GM23338 (cell line): ENCODE results near the gene PCBP4. TPM values are rescaled to one million over a fixed set of nuclear protein-coding genes. Genes with fewer than 3 reads are reported as not detected.

ENCODE experiments used
- ATAC-seq: fragments of 200-7000 bp; cut with Tn5 transposase; 3 replicates; pipeline ENCODE4 v1.9.1; 2020
- DNase-seq: peaks from one replicate; pipeline ENCODE4 v3.0.0-alpha.2; 2015; ENCODE audit warnings: low spot score
- H2AFZ ChIP-seq: fragments of 200-600 bp; sonication (generic); 2 replicates; pipeline ENCODE4 v1.8.0; 2016; ENCODE audit warnings: antibody characterized with exemption, mild to moderate bottlenecking, moderate library complexity
- H3F3A ChIP-seq: fragments of 200-600 bp; sonication (generic); replicated peaks from 2 replicates; pipeline ENCODE4 v1.8.0; 2017; ENCODE audit warnings: antibody characterized with exemption, mixed run types, low read depth
- H3K27ac ChIP-seq: fragments of 200-600 bp; sonication (generic); 2 replicates; pipeline ENCODE4 v1.6.1; 2016; ENCODE audit warnings: low read depth
- H3K27me3 ChIP-seq: fragments of 200-600 bp; sonication (generic); 2 replicates; pipeline ENCODE4 v1.8.0; 2016; ENCODE audit warnings: mild to moderate bottlenecking, mixed run types, moderate library complexity; ENCODE audit not compliant: insufficient read depth
- H3K36me3 ChIP-seq: fragments of 200-600 bp; sonication (generic); 2 replicates; pipeline ENCODE4 v1.8.0; 2016; ENCODE audit warnings: mild to moderate bottlenecking; ENCODE audit not compliant: insufficient read depth
- H3K4me1 ChIP-seq: fragments of 200-600 bp; sonication (generic); 2 replicates; pipeline ENCODE4 v1.8.0; 2016; ENCODE audit warnings: mild to moderate bottlenecking, moderate library complexity; ENCODE audit not compliant: insufficient read depth
- H3K4me2 ChIP-seq: fragments of 200-600 bp; sonication (generic); 2 replicates; pipeline ENCODE4 v1.7.1; 2017; ENCODE audit warnings: mixed run types
- H3K4me3 ChIP-seq: fragments of 200-600 bp; sonication (generic); 2 replicates; pipeline ENCODE4 v1.6.1; 2016; ENCODE audit warnings: mixed run types
- H3K79me2 ChIP-seq: fragments of 200-600 bp; sonication (generic); replicated peaks from 2 replicates; pipeline ENCODE4 v1.8.0; 2017; ENCODE audit warnings: mild to moderate bottlenecking; ENCODE audit not compliant: insufficient read depth
- H3K9me2 ChIP-seq: fragments of 200-600 bp; sonication (generic); 2 replicates; pipeline ENCODE4 v1.8.0; 2017; ENCODE audit not compliant: insufficient read depth
- H4K20me1 ChIP-seq: fragments of 200-600 bp; sonication (generic); replicated peaks from 2 replicates; pipeline ENCODE4 v1.8.0; 2017; ENCODE audit warnings: mild to moderate bottlenecking; ENCODE audit not compliant: insufficient read depth
- H3K27ac Mint-ChIP-seq: 2 replicates; pipeline ENCODE4 v1.8.0; 2020; ENCODE audit warnings: inconsistent platforms, mild to moderate bottlenecking, moderate library complexity, mixed read lengths
- H3K27me3 Mint-ChIP-seq: 3 replicates; pipeline ENCODE4 v1.8.0; 2022; ENCODE audit warnings: low read depth, mild to moderate bottlenecking, moderate library complexity, mixed read lengths, inconsistent platforms; ENCODE audit not compliant: insufficient read depth, poor library complexity
- H3K36me3 Mint-ChIP-seq: 3 replicates; pipeline ENCODE4 v1.8.0; 2021; ENCODE audit warnings: low read depth, mild to moderate bottlenecking, inconsistent platforms, moderate library complexity, mixed read lengths
- H3K4me1 Mint-ChIP-seq: 3 replicates; pipeline ENCODE4 v1.8.0; 2020; ENCODE audit warnings: mild to moderate bottlenecking, inconsistent platforms, mixed read lengths
- H3K4me3 Mint-ChIP-seq: 3 replicates; pipeline ENCODE4 v1.8.0; 2021; ENCODE audit warnings: moderate library complexity, mild to moderate bottlenecking, inconsistent platforms, mixed read lengths
- H3K9me3 Mint-ChIP-seq: 3 replicates; pipeline ENCODE4 v1.8.0; 2020; ENCODE audit warnings: moderate library complexity, mild to moderate bottlenecking, inconsistent platforms, mixed read lengths
- EZH2 ChIP-seq: fragments of 200-600 bp; sonication (generic); IDR thresholded peaks from one replicate; pipeline ENCODE4 v1.8.0; 2017; ENCODE audit warnings: antibody characterized with exemption, mild to moderate bottlenecking, low read depth; ENCODE audit not compliant: unreplicated experiment
- polyA plus RNA-seq: library from polyadenylated mRNA; unstranded; fragments of >200 nt; fragmentation: Nextera tagmentation; extraction: Ambion mirVana; gene quantifications from 2 replicates; pipeline ENCODE4 v1.2.1, GENCODE V29; 2016
- total RNA-seq: library from RNA; depleted of rRNA; stranded (reverse); fragments of >200 nt; shearing (Covaris generic); gene quantifications from 2 replicates; pipeline ENCODE4 v1.2.3, GENCODE V29; 2014
- TF ChIP-seq, protein P1 (sequence below), 2 experiments: fragments of 200-600 bp in 1 of 2; sonication (generic) in 1 of 2; conservative IDR thresholded peaks; 2 replicates each; pipeline versions ENCODE4 v1.5.1 to v1.6.1; 2016 to 2017; ENCODE audit warnings: antibody characterized with exemption in 2 of 2, low read depth in 2 of 2, mild to moderate bottlenecking in 2 of 2, moderate library complexity in 1 of 2
- TF ChIP-seq, protein P2 (sequence below): fragments of 250-450 bp; sonication (Bioruptor Pico); IDR thresholded peaks from 2 replicates; pipeline ENCODE4 v1.5.0; 2020; ENCODE audit warnings: mild to moderate bottlenecking, moderate library complexity

Gene PCBP4
- total and polyA plus RNA-seq, 2 experiments from 2014 or later, result 11.8 to 37.6 TPM

DNA sequence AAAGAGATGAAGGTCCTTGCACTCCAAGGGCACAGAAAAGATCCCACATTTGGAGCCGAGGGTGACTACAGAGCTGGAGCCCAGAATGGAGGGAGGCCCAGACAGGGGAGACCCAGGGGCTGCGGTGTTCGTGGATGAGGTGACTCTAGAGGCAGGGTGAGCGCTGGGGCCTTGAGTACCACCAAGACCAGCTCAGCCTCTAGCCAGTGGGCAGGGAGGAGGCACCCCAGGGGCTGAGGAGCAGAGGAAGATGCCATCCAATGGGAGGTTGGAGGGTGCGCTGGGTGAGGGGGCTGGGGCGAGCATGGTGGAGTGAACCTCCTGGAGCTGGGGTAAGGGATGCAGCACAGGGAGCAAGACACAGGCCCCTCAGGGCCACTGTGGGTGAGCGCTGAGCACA, 38.8 kb downstream of the PCBP4 start:
- Histone ChIP-seq H2AFZ (no peak overlapping the region), H3K9me2 (no peaks in the 10 kb centered on the region), H3K27me3 (no peaks in the 10 kb centered on the region), H3K27ac (no peak overlapping the region), H3K36me3 (no peaks in the 10 kb centered on the region), H3F3A (no peaks in the 10 kb centered on the region), H3K4me1 (no peaks in the 10 kb centered on the region), H3K79me2 (no peaks in the 10 kb centered on the region), H3K4me3 (no peak overlapping the region), H4K20me1 (peaks cover 3% of the 10 kb centered on the region; the same call in 1 of the 2 replicates), H3K4me2 (no peak overlapping the region)
- no peaks in the 10 kb centered on the region for H3K4me1 Mint-ChIP-seq
- H3K27ac Mint-ChIP-seq, result no peak overlapping the region
- H3K27me3 Mint-ChIP-seq, result no peaks in the 10 kb centered on the region
- H3K9me3 Mint-ChIP-seq, result no peaks in the 10 kb centered on the region
- H3K36me3 Mint-ChIP-seq, result peaks cover 27% of the 10 kb centered on the region
- no peak overlapping the region for H3K4me3 Mint-ChIP-seq
- ATAC-seq, result no peak
- no peak for DNase-seq
- TF ChIP-seq, protein P1, sequence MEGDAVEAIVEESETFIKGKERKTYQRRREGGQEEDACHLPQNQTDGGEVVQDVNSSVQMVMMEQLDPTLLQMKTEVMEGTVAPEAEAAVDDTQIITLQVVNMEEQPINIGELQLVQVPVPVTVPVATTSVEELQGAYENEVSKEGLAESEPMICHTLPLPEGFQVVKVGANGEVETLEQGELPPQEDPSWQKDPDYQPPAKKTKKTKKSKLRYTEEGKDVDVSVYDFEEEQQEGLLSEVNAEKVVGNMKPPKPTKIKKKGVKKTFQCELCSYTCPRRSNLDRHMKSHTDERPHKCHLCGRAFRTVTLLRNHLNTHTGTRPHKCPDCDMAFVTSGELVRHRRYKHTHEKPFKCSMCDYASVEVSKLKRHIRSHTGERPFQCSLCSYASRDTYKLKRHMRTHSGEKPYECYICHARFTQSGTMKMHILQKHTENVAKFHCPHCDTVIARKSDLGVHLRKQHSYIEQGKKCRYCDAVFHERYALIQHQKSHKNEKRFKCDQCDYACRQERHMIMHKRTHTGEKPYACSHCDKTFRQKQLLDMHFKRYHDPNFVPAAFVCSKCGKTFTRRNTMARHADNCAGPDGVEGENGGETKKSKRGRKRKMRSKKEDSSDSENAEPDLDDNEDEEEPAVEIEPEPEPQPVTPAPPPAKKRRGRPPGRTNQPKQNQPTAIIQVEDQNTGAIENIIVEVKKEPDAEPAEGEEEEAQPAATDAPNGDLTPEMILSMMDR (conservative IDR thresholded peaks at IDR 0.05; ENCODE audit: low read depth in 2 of 2), result no peak
- no peak for TF ChIP-seq EZH2
- TF ChIP-seq, protein P2, sequence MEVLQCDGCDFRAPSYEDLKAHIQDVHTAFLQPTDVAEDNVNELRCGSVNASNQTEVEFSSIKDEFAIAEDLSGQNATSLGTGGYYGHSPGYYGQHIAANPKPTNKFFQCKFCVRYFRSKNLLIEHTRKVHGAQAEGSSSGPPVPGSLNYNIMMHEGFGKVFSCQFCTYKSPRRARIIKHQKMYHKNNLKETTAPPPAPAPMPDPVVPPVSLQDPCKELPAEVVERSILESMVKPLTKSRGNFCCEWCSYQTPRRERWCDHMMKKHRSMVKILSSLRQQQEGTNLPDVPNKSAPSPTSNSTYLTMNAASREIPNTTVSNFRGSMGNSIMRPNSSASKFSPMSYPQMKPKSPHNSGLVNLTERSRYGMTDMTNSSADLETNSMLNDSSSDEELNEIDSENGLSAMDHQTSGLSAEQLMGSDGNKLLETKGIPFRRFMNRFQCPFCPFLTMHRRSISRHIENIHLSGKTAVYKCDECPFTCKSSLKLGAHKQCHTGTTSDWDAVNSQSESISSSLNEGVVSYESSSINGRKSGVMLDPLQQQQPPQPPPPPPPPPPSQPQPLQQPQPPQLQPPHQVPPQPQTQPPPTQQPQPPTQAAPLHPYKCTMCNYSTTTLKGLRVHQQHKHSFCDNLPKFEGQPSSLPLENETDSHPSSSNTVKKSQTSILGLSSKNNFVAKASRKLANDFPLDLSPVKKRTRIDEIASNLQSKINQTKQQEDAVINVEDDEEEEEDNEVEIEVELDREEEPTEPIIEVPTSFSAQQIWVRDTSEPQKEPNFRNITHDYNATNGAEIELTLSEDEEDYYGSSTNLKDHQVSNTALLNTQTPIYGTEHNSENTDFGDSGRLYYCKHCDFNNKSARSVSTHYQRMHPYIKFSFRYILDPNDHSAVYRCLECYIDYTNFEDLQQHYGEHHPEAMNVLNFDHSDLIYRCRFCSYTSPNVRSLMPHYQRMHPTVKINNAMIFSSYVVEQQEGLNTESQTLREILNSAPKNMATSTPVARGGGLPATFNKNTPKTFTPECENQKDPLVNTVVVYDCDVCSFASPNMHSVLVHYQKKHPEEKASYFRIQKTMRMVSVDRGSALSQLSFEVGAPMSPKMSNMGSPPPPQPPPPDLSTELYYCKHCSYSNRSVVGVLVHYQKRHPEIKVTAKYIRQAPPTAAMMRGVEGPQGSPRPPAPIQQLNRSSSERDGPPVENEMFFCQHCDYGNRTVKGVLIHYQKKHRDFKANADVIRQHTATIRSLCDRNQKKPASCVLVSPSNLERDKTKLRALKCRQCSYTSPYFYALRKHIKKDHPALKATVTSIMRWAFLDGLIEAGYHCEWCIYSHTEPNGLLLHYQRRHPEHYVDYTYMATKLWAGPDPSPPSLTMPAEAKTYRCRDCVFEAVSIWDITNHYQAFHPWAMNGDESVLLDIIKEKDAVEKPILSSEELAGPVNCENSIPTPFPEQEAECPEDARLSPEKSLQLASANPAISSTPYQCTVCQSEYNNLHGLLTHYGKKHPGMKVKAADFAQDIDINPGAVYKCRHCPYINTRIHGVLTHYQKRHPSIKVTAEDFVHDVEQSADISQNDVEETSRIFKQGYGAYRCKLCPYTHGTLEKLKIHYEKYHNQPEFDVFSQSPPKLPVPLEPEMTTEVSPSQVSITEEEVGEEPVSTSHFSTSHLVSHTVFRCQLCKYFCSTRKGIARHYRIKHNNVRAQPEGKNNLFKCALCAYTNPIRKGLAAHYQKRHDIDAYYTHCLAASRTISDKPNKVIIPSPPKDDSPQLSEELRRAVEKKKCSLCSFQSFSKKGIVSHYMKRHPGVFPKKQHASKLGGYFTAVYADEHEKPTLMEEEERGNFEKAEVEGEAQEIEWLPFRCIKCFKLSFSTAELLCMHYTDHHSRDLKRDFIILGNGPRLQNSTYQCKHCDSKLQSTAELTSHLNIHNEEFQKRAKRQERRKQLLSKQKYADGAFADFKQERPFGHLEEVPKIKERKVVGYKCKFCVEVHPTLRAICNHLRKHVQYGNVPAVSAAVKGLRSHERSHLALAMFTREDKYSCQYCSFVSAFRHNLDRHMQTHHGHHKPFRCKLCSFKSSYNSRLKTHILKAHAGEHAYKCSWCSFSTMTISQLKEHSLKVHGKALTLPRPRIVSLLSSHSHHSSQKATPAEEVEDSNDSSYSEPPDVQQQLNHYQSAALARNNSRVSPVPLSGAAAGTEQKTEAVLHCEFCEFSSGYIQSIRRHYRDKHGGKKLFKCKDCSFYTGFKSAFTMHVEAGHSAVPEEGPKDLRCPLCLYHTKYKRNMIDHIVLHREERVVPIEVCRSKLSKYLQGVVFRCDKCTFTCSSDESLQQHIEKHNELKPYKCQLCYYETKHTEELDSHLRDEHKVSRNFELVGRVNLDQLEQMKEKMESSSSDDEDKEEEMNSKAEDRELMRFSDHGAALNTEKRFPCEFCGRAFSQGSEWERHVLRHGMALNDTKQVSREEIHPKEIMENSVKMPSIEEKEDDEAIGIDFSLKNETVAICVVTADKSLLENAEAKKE, result no peak
